B cell (primary cell): ENCODE results near the gene NFE2L1. TPM values are rescaled to one million over a fixed set of nuclear protein-coding genes. Genes with fewer than 3 reads are reported as not detected.

Experiments used
- ATAC-seq: fragments of 200-7000 bp; cut with Tn5 transposase; one replicate; pipeline ENCODE4 v1.10.0; 2021; ENCODE audit warnings: low read depth, mild to moderate bottlenecking, moderate number of reproducible peaks, moderate library complexity
- CTCF ChIA-PET: fragments of 350-600 bp; sonication (Branson Sonifier 250); formaldehyde crosslinking; loops from one replicate; lab custom pipeline; 2021; ENCODE audit warnings: antibody characterized with exemption, inconsistent platforms; lab: Charles Lee
- POLR2A ChIA-PET: fragments of 350-600 bp; sonication (Branson Sonifier 250); formaldehyde crosslinking; loops from one replicate; lab custom pipeline; 2021; ENCODE audit warnings: antibody characterized with exemption; lab: Charles Lee
- DNase-seq: peaks from one replicate; pipeline ENCODE4 v3.0.0; 2013
- H2AFZ ChIP-seq: 2 replicates; pipeline ENCODE4 v1.6.1; 2012; ENCODE audit warnings: mild to moderate bottlenecking, low read depth, low read length; ENCODE audit not compliant: insufficient read depth, poor library complexity, severe bottlenecking
- H3K27ac ChIP-seq, 2 donors: 1 replicate in 1 of 2; 2 replicates in 1 of 2; pipeline ENCODE4 v1.5.1; 2012 to 2013; ENCODE audit warnings: low read length in 2 of 2, mild to moderate bottlenecking in 2 of 2, moderate library complexity in 1 of 2
- H3K27me3 ChIP-seq, 4 experiments: fragments of 200-600 bp in 1 of 4; sonication (generic) in 1 of 4; replicated peaks in 1 of 4; 1 replicate in 2 of 4; 2 replicates in 2 of 4; pipeline versions ENCODE4 v1.6.1 to v1.7.0; 2013 to 2016; ENCODE audit warnings: low read length in 3 of 4, mild to moderate bottlenecking in 2 of 4, mixed read lengths in 1 of 4, moderate library complexity in 1 of 4; ENCODE audit not compliant: insufficient read depth in 4 of 4, control insufficient read depth in 3 of 4; ENCODE audit errors: control extremely low read depth in 1 of 4
- H3K36me3 ChIP-seq, 2 experiments: replicated peaks in 1 of 2; 1 replicate in 1 of 2; 2 replicates in 1 of 2; pipeline versions ENCODE4 v1.6.1 to v1.7.1; 2013; ENCODE audit warnings: low read length in 1 of 2; ENCODE audit not compliant: insufficient read depth in 2 of 2, control insufficient read depth in 1 of 2; ENCODE audit errors: control extremely low read depth in 1 of 2, extremely low read depth in 1 of 2
- H3K4me1 ChIP-seq, 2 donors: fragments of 200-600 bp in 1 of 2; sonication (generic) in 1 of 2; 1 replicate in 1 of 2; 2 replicates in 1 of 2; pipeline versions ENCODE4 v1.5.1 to v1.6.1; 2013 to 2017; ENCODE audit warnings: low read length in 2 of 2; ENCODE audit not compliant: control insufficient read depth in 2 of 2, insufficient read depth in 2 of 2
- H3K4me2 ChIP-seq: replicated peaks from 2 replicates; pipeline ENCODE3; 2012; ENCODE audit warnings: mild to moderate bottlenecking, low read depth, low read length; ENCODE audit not compliant: poor library complexity, severe bottlenecking
- H3K4me3 ChIP-seq, 5 experiments: fragments of 200-600 bp in 1 of 5; sonication (generic) in 1 of 5; 1 replicate in 3 of 5; 2 replicates in 2 of 5; pipeline versions ENCODE4 v1.5.1 to v1.7.0; 2011 to 2016; ENCODE audit warnings: low read length in 4 of 5, mild to moderate bottlenecking in 4 of 5, low read depth in 2 of 5, control low read depth in 1 of 5, moderate library complexity in 1 of 5; ENCODE audit not compliant: insufficient read depth in 1 of 5; ENCODE audit errors: control extremely low read depth in 1 of 5, extremely low read depth in 1 of 5
- H3K79me2 ChIP-seq: fragments of 200-600 bp; sonication (generic); one replicate; pipeline ENCODE4 v1.6.0; 2016; ENCODE audit warnings: low read length; ENCODE audit not compliant: control insufficient read depth, insufficient read depth
- H3K9ac ChIP-seq: fragments of 200-600 bp; sonication (generic); 2 replicates; pipeline ENCODE4 v1.6.1; 2017; ENCODE audit warnings: mild to moderate bottlenecking, low read length, moderate library complexity
- H3K9me3 ChIP-seq, 3 donors: one replicate each; pipeline versions ENCODE4 v1.6.1 to v1.7.1; 2013; ENCODE audit warnings: low read length in 2 of 3; ENCODE audit not compliant: control insufficient read depth in 2 of 3, insufficient read depth in 1 of 3; ENCODE audit errors: control extremely low read depth in 1 of 3
- H4K20me1 ChIP-seq: 2 replicates; pipeline ENCODE4 v1.6.0; 2012; ENCODE audit warnings: mild to moderate bottlenecking, low read length; ENCODE audit not compliant: insufficient read depth, control insufficient read depth, poor library complexity, severe bottlenecking
- H3K27ac Mint-ChIP-seq: one replicate; pipeline ENCODE4 v1.8.0; 2021; ENCODE audit warnings: mixed read lengths
- H3K27me3 Mint-ChIP-seq: one replicate; pipeline ENCODE4 v1.8.0; 2021; ENCODE audit warnings: mixed read lengths
- H3K4me1 Mint-ChIP-seq: one replicate; pipeline ENCODE4 v1.8.0; 2021; ENCODE audit warnings: mixed read lengths
- H3K4me3 Mint-ChIP-seq: one replicate; pipeline ENCODE4 v1.8.0; 2021; ENCODE audit warnings: mixed read lengths
- H3K9me3 Mint-ChIP-seq: one replicate; pipeline ENCODE4 v1.8.0; 2022; ENCODE audit warnings: mixed read lengths; ENCODE audit not compliant: insufficient read depth
- CTCF ChIP-seq: fragments of 200-600 bp; IDR thresholded peaks from one replicate; pipeline ENCODE4 v1.8.0; 2022; ENCODE audit warnings: antibody characterized with exemption, mild to moderate bottlenecking
- EZH2 ChIP-seq: IDR thresholded peaks from 2 replicates; pipeline ENCODE4 v1.6.1; 2012; ENCODE audit warnings: borderline replicate concordance, low read depth, mild to moderate bottlenecking, moderate library complexity, low read length; ENCODE audit not compliant: insufficient read depth, poor library complexity, severe bottlenecking
- WGBS: methylation state at CpG from one replicate; pipeline ENCODE4 v1.1.5; 2013; ENCODE audit warnings: missing lambda C conversion rate; ENCODE audit not compliant: insufficient coverage; 5-methylcytosine and 5-hydroxymethylcytosine counted together
- intact Hi-C: fragments of 100-400 bp; cut with micrococcal nuclease; formaldehyde crosslinking; loops from one replicate; pipeline ENCODE4 v1.10.0; 2022
- polyA plus RNA-seq: library from polyadenylated mRNA; depleted of rRNA; stranded (reverse); fragments of >200 nt; gene quantifications from 2 replicates; pipeline ENCODE4 v1.2.3, GENCODE V29; 2012
- total RNA-seq, 2 donors: library from RNA; stranded (reverse); fragments of 120-200 nt in 1 of 2; gene quantifications; 1 replicate in 1 of 2; 2 replicates in 1 of 2; pipeline versions ENCODE4 v1.2.3 to v1.2.4, GENCODE V29; 2013 to 2022

NFE2L1 gene
- total and polyA plus RNA-seq, 2 donors (not counting 1 experiment from before 2014, with no cell fraction given): 25.2 to 66.4 TPM

GRCh38 chr17:48058393-48059124 is 10.4 kb downstream of the NFE2L1 start:
- ChIA-PET POLR2A (no interaction called here), CTCF (interaction anchor here (0.7 to 2.8 kb wide), 10 partner anchors 9 to 80 kb away, joined by 3 to 13 read pairs (median 4); no protein-coding TSS in a partner anchor)
- H3K4me1 Mint-ChIP-seq: peaks cover 26% of the 10 kb centered on the region
- no peak overlapping the region for H3K27ac ChIP-seq
- H3K27ac Mint-ChIP-seq: peak overlapping the region; percentile 41
- peaks cover 45% of the 10 kb centered on the region for H4K20me1 ChIP-seq
- no peak overlapping the region for H3K4me3 Mint-ChIP-seq
- peaks cover 18 to 22% of the 10 kb centered on the region in 2 donors for H3K4me1 ChIP-seq
- DNase-seq: no peak
- no peaks in the 10 kb centered on the region for H3K9me3 ChIP-seq
- no peak for ATAC-seq
- no peaks in the 10 kb centered on the region for H3K9me3 Mint-ChIP-seq
- H3K27me3 Mint-ChIP-seq: no peaks in the 10 kb centered on the region
- no peak overlapping the region for H3K4me3 ChIP-seq
- H2AFZ ChIP-seq: no peak overlapping the region
- H3K27me3 ChIP-seq: no peaks in the 10 kb centered on the region
- intact Hi-C loops: no loop called here
- TF ChIP-seq EZH2 (no peak), CTCF (no peak)
- WGBS: 98% methylated on average over 9 of the region's 11 CpGs
- H3K79me2 ChIP-seq: peaks cover 28% of the 10 kb centered on the region
- peaks cover 4 to 68% of the 10 kb centered on the region in 2 experiments for H3K36me3 ChIP-seq
- H3K9ac ChIP-seq: no peak overlapping the region
- no peak overlapping the region for H3K4me2 ChIP-seq

- Histone ChIP-seq H4K20me1 (peaks cover 39% of the 10 kb centered on the region), H3K9ac (no peak overlapping the region), H3K9me3 (no peaks in the 10 kb centered on the region), H3K4me3 (no peak overlapping the region), H3K4me2 (no peak overlapping the region), H2AFZ (no peak overlapping the region), H3K27ac (no peak overlapping the region), H3K79me2 (peaks cover 21% of the 10 kb centered on the region), H3K4me1 (peaks cover 18 to 22% of the 10 kb centered on the region in 2 donors), H3K36me3 (peaks cover 4 to 62% of the 10 kb centered on the region in 2 experiments), H3K27me3 (no peaks in the 10 kb centered on the region)
- CTCF ChIA-PET: interaction anchor here (0.7 to 2.8 kb wide), 5 partner anchors 15 to 1912 kb away, joined by 4 to 13 read pairs (median 5); no protein-coding TSS in a partner anchor
- H3K9me3 Mint-ChIP-seq: no peaks in the 10 kb centered on the region
- WGBS: 98% methylated on average over 29 of the region's 32 CpGs
- DNase-seq (no peak), ATAC-seq (no peak)
- POLR2A ChIA-PET: no interaction called here
- intact Hi-C loops: no loop called here
- H3K4me1 Mint-ChIP-seq: peaks cover 21% of the 10 kb centered on the region
- no peak overlapping the region for H3K4me3 Mint-ChIP-seq
- no peak for TF ChIP-seq CTCF
- TF ChIP-seq EZH2: no peak
- H3K27ac Mint-ChIP-seq: no peak overlapping the region
- no peaks in the 10 kb centered on the region for H3K27me3 Mint-ChIP-seq
Observed at GRCh38 chr17:48059125-48059668, 11.0 kb downstream of the NFE2L1 start.
